Kidney tubule cell (primary cell): ENCODE measurements around the gene EML6.
"Not testable (repeated sequence)": the region's sequence is repeated elsewhere in the genome, so short reads cannot be mapped to it uniquely, and the experiment has no call there.

Experiments used
- DNase-seq: peaks from one replicate; pipeline ENCODE4 v3.0.0-alpha.2; 2018; ENCODE audit warnings: low spot score

EML6 gene

DNA sequence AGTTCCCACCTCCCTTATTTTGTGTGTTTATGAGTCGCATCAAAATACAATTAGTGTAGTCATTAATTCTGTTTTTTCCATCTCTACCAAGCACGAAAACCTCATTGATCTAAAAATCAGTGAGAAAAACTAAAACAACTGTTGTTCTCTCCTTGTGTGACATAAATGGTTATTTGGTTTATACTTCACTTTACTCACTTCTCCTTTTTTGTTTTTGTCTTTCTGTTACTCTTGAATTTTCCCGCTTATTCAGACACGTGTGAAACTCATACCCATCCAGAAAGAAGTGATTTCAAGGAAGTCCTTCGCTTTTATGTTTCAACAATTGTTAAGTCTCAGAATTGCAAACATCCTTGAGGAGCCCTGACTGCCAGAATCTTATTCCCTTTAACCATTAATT lies 121.6 kb downstream of the EML6 start:
- no peak for DNase-seq

DNA sequence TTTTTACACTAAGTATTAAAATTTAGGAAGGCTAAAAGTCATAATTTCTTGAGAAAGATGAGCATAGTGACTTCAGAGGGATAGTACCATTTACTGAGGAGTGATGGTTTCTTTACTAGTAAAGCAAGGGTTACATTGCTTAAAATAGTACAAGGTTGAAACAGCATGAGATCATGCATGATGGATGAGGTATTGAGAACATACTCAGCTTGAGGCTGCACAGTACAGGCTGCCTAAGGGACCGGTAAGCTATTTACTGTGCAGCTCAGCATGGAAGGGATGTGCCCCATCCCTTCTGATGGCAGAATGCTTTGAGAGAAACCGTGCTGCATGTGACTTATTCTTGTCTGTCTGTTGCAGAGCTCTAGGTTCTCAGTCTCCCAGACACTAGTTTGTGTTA lies 122.1 kb downstream of the EML6 start:
- DNase-seq = no peak

DNA sequence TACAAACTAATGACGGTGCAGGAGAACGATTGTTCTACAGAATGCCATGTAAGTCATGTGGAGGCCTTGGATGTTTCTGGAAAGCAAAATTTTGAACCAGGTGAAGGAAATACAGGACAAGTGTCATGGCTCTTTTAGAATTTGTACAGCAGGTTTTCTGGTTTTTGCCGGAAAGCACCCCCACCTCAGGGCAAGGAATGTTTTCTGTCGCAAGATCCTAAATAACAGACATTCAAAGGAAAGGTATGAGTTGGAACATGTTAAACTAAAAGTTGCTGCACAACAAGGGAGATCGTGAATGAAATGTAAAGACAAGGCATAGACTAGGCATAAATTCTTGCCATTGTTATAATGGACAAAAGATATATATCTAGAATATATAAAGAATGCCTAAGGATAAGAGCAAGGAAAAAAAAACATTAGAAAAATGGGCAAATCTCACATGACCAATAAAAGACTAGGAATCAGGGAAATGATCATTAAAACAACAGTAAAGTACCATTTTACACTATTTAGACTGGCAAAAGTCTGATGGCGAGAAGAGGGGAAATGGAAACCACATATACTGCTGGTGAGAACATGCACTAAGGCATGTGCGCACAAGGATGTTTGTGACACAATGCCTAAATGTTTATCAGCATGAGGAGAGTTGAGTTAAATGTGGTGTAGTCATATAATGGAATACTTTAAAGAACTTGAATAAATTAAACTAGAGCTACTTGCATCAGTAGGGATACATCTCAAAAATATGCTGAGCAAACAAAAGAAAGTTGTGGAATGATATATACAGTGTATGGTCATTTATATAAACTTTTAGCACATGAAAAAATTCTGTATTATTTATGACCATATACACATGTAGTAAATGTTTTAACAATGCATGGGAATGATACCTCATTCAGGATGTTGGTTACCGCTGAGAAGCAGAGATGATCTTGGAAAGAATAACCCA lies 127.0 kb downstream of the EML6 start:
- no peak for DNase-seq

DNA sequence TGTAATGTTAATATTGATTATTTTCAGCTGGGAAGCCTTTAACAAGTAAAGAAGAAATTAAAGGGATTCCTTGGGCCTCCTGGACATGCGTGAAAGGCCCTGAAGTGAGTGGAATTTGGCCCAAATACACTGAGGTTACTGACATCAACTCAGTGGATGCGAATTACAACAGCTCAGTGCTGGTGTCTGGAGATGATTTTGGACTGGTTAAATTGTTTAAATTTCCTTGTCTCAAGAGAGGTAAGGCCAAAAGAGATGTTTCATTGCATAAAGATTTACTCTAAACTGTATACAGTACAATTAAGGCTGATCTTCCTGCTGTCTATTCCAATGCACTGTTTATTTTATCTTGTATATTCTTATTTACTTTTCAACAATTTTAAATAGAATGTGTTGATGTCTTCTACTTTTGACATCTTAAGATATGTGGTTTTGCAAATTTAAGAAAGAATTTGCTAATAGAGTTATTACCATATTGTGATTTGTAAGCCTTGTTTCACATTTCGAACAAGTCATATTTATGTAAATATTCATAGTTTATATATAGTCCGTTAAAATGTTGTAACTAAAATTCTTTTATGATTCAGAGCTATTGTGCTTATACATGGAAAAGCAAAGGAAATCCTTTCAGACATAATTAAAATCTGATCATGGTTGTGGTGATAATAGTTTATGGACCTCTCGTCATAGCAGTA lies 130.3 kb downstream of the EML6 start:
- DNase-seq = no peak

DNA sequence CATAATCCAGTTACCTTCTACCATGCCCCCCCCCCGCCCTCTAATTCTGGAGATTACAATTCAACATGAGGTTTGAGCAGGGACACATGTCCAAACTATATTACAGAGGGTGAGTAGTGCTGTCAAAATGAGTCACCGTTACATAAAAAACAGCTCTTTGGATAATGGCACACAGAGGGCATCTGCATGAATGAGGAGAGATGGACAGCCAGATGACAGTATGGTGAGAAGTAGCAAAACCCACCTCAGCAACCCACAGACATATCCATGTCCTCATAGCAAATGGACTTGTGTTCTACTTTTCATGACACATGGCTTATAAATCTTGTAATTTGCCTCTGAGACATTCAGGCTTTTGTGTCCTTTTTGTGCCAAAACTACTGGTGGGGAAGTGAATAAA lies 132.0 kb downstream of the EML6 start:
- DNase-seq = peak; percentile 26

DNA sequence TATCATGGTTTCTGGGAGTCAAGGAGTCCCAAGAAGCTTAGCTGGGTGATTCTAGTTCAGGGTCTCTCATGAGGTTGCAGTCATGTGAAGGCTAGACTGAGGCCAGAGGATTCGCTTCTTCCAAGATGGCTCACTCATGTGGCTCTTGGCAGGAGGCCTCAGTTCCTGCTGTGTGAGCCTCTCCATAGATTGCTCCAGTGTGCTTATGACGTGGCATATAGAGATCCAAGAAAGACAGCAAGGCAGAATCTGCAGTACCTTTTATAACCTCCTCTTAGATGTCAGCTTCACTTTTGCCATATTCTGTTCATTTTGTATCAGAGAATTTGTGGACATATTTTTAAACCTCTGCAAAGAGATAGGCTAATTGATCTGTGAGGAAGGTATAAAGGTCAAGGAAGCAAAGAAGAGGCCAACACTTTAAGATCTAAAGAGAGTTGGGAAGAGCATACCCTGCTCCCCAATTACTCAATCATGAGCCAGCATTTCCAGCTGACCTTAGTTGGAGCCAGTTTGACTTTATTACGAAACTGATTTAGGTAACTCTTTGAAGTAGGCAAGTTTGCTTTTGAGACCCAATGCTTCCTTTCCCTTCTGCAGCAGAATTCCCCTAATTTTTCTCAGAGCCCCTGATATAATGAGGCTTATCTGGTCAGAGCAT lies 134.7 kb downstream of the EML6 start:
- no peak for DNase-seq

DNA sequence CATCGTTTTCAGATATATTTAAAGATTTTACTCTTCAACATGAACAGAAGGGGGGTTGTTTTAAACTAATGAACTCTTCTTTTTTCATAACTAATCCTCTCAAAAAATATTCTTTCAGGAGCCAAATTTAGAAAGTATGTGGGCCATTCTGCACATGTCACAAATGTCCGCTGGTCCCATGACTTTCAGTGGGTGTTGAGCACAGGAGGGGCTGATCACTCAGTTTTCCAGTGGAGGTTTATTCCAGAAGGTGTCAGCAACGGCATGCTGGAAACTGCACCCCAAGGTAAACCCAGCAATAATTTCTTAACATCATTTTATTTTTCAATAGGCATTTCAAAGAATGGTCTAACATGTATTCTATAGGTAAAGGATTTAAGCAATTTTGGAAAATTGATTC lies 136.0 kb downstream of the EML6 start:
- DNase-seq = no peak

DNA sequence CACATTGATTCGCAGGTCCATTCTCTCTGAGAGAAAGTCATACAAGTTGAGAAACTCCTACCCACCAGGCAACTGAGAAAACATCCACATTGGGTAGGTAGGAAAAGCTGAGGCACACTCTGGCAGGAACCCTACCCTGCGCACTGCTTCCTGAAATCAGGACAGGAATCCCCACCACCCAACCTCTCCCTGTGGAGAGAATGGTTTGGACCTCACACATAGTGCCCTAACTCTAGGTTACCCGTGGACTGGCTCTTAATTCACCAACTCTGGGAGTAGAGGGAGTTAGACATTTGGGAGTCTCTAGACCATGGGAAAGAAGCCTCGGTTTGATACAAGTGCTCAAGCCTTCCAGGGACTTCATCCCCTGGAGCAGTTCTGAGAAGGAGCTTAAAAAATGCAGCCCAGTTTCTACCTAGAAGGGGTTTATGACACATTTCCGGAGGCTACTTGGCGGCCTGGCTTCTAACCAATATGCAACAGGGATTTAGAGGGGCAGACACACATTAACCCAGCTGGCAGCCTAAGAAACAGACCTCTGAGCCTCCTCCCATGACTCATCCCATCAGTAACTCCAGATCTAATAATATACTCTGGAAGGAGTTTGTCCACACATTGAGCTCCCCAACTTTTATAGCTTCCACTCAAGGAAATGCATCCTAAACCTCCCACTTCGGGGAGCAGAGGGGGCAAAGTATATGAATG lies 136.7 kb downstream of the EML6 start:
- peak; percentile 95 for DNase-seq

DNA sequence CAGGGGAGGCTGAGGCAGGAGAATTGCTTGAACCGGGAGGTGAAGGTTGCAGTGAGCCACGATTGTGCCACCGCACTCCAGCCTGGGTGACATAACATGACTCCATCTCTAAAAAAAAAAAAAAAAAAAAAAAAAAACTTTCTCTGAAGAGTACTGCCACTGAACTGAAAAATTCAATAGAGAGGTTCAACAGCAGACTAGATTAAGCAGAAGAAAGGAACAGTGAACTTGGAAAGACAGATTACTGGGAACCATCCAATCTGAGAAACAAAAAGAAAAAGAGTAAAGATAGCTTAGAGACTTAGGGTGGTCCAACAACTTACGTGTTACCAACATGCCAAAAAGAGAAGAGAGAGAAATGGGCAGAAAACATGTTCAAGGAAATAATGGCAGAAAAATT lies 138.8 kb downstream of the EML6 start:
- no peak for DNase-seq

DNA sequence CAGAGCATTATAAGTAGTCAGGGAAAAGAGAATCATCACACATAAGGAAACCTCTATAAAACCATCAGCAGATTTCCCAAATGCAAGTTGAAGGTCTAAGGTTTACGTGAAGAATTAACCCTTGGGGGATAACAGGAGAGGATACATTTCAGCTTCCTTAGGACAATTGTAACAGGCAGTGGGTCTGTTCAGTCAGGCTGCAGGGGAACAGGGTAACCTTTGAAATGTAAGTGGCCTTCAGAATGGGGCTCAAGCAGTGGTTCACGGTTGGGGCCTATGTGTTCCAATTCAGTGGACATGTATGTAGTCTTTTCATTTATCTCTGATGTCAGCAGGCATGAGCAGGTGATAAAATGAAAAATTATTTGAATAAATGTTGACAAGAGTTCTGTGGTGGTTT lies 139.3 kb downstream of the EML6 start:
- DNase-seq = no peak

DNA sequence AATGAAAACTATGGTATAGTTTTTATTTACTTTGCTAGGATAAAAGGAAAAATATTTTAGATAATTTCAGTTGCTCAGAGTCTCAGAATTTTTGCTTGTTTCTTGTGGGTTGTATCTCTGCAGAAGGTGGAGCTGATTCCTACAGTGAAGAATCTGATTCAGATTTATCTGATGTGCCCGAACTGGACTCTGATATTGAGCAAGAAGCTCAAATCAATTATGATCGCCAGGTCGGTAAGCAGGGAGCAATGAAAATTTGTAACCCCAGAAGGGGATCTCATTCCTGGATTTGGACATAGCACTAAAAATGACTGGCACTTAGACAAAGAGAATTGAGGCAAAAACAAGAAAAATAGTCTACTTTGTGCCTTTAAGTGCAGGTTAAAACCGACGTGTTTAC lies 140.2 kb downstream of the EML6 start:
- DNase-seq = no peak

DNA sequence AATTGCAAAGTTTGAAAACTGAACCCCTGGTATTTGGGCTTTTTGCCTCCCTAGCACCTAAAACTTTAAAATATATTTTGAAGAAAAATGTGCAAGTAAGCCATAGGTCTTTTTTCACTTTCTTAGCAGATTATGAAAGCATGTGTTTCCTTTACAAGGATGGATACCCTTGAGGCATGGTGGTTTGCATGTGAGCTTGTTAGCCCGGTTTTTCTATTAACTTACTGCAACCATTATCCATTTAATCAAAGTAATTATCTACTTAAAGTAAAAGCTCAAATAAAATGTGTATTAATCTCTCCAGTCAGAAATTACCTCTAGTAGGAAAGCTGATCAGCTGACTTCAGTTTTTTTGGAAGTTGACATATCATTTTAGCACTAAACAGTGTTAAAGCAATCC lies 140.6 kb downstream of the EML6 start:
- no peak for DNase-seq

DNA sequence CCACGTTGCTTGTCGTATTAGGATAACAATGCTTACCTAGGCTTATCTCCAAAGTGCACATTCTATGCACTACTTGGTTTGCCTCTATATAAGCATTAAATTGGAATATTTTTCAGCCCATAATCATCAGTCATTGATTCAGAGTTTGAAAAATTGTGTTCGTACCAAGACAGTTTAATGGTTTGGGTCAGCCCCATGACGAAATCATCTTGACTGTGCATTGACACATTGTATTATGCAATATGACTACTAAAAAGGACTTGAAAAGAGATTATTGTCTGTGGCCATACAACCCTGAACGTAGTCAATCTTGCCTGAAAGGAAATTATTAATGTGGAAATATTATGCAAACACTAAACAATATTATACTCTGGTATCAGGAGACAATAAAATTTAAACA lies 141.3 kb downstream of the EML6 start:
- DNase-seq = no peak

DNA sequence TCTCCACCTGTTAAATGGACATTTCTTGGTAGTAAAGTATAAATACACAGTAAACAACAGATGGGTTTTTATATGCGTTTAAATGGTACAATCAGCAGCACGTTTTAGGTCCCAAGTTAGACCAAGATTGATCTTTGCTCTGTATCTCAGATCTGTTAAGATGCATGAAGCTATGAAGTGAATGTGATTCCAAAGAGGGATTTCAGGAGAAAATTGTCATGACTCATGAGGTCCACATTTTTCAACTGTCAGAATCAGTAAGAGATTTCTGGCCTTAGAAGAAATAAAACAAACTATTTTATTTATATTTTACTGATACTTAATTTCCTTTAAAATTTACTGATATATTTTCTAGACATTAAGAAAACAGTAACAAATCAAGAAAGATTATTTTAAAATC lies 142.7 kb downstream of the EML6 start:
- DNase-seq = no peak

DNA sequence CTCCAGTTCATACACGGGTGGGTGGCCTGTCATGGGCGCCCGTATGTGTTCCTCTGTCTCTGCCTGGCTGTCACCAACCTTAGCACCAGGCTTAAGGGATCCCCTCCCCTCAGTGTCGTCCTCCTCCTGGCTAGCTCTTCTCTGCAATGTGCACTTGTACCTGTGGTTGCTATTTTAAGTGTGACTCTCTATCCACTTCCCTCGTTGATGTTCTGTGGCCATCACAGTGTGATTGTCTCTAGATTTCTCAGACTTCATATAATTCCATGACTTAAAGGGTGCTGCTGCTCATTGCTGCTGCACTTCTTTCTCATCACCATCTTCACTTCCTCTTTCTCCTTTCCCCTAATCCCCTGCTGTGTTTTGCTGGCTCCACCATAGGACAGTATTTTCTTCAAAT lies 143.4 kb downstream of the EML6 start:
- no peak for DNase-seq

DNA sequence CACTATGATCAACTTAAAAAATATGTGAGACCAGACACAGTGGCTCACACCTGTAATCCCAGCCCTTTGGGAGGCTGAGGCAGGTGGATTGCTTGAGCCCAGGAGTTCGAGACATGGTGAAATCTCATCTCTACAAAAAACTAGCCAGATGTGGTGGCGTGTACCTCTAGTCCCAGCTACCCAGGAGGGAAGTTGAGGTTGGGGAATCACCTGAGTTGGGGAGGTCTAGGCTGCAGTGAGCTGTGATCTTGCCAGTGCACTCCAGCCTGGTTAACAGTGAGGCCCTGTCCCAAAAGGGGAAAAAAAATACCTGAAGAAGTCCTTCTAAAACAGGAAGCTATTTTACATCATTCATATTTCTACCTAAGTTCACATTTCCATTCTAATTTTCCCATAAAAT lies 144.0 kb downstream of the EML6 start:
- DNase-seq = no peak

DNA sequence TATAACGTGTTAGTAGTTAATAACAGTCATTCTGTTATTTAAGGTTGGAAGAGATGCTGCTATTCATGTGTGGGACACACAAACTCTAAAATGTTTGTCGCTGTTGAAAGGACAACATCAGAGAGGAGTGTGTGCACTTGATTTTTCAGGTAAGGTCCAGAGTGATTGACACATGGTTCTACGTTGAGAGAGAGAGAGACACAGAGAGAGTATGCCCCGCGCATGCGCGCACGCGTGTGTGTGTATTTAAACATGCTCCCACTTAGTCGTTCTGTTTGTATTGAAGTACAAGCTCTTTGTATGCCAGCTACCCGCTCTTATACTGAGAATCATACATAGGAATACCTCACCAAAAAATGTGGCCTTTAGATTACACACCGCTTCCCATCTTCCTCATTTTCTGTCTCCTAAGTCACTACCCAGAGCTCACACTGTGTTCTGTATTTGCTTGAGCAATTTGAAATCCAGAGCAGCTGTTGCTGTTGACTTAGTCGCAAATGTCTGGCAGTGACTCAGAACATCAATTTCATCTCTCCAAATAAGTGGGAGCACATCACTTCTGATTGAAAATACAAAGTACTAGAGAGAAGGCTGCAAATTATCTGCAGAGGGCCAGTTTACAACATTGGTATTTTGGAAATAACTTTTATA lies 148.1 kb downstream of the EML6 start:
- peak; percentile 17 for DNase-seq

DNA sequence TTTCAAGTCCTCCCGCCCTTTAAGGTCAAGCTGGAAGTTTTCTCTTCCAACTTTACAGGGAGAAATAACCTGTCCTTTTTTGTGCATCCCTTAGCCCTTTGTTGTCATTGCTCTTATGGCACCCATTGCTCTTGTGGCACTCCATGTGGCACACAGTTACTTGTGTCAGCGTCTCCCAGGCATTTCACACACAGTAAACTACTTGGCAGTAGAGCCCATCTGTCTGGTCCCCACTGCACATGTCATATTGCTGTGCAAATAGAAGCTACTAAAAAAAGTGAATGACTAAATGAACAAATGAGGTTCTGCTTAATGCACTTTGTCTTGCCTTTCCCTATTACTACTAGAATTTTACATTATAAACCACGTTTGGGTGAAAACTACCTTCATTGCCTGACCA lies 149.3 kb downstream of the EML6 start:
- no peak for DNase-seq

DNA sequence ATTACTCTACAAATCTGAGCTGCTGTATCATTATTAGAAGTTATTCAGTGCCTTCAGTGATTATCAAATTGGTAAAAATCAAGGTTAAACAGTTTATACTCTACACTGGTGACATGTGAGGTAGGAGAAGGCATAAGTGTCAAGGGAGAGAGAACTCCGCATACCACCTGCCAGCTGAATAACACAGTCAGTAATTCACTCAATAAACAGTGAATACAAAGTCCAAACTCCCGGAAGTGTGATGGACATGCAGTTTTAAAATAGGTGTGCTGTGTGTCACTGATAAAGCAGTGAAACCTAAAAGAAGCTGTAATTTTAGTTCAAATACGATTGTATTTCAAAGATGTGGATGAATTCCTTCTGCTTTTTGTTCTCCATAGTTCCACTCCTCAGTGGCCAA lies 149.8 kb downstream of the EML6 start:
- DNase-seq = not testable (repeated sequence)

DNA sequence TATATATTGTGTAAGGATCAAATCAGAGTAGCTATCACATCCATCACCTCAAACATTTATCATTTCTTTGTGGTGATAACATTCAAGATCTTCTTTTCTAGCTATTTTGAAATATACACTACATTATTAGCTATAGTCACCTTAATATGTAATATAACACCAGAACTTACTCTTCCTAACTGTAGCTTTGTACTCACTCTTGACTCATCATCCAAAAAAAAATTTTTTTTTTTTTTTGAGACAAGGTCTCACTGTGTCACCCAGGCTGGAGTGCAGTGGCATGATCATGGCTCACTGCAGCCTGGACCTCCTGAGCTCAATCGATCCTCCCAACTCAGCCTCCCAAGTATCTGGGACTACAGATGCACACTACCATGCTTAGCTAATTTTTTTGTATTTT lies 153.3 kb downstream of the EML6 start:
- no peak for DNase-seq

DNA sequence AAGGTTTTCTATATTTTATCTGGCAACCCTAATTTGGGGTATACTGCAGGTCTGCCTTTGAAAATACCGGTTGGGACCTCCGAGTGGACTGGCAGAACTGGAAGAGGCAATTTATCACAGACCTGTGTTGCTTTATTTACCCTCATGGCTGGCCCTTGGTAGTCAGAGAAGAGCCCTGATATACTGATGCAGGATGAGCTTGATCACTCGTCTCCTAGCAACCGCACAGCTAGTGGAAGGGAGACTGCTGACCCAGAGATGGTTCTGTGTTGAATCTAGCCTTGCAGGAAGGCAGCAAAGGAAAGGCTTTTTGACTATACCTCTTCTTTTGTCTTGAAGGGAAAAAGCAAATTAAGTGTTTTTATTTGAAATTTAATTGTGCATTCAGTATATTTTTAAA lies 154.7 kb downstream of the EML6 start:
- DNase-seq = no peak

DNA sequence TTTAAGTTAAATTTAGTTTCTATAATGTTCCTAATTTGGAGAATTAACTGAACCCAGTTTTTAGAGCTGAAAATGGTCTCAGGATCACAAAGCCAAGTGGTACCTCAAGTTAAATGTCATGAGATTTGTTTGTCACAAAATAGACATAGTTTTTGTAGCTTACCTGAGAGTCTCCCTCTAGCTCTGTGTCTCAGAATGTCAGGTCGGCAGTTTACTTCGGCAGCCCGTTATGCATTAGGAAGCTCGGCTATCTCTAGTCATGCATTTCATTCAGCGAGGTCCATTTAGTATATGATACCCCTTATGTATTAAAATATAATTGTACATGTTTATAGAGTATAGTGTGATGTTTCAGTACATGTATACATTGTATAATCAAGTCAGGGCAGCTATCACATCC lies 155.6 kb downstream of the EML6 start:
- DNase-seq = no peak
